ENCODE measurements around the gene YKT6.

The YKT6 gene

DNA sequence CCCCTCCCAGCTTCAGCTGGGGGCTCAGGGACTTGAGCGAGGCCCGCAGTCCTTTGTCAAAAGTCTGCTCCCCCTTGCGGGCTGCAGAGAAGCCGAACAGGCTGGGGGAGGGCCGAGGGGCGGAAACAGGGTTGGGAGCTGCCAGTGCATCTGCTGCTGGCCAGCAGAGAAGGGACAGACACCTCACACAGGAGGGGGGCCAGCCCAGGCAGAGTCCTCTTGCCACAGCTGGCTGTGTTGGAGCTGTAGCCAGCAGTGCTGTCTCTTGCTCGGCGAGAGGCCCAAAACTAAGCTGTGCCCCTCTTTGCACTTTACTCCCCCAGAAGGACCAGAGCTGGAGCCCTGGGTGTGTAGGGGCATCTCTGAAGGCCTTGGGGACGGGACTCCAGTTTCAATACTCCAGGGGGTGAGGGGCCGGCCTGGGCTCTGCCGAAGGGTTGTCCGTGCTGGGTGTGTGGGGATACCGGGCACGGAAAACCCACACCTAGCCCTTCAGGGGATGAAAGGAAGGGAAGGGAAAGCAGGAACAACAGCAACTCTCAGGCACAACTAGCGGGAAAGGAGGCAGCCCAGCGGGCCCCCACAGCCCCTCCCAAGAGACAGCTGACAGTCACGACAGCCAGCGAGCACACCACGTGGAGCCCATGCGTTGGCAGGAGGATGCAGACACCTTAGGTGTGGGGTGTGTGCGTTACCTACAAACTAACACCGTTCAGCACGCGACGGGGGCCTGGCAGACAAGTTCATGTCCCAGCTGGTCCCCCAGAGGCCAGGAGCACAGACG is 17.8 kb downstream of the YKT6 start:
- H3K27ac ChIP-seq: no peak overlapping the region
- no peak for TF ChIP-seq ZFX (IDR thresholded peaks at IDR 0.05)
- TF ChIP-seq, protein P1, sequence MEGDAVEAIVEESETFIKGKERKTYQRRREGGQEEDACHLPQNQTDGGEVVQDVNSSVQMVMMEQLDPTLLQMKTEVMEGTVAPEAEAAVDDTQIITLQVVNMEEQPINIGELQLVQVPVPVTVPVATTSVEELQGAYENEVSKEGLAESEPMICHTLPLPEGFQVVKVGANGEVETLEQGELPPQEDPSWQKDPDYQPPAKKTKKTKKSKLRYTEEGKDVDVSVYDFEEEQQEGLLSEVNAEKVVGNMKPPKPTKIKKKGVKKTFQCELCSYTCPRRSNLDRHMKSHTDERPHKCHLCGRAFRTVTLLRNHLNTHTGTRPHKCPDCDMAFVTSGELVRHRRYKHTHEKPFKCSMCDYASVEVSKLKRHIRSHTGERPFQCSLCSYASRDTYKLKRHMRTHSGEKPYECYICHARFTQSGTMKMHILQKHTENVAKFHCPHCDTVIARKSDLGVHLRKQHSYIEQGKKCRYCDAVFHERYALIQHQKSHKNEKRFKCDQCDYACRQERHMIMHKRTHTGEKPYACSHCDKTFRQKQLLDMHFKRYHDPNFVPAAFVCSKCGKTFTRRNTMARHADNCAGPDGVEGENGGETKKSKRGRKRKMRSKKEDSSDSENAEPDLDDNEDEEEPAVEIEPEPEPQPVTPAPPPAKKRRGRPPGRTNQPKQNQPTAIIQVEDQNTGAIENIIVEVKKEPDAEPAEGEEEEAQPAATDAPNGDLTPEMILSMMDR (conservative IDR thresholded peaks at IDR 0.05): no peak

DNA sequence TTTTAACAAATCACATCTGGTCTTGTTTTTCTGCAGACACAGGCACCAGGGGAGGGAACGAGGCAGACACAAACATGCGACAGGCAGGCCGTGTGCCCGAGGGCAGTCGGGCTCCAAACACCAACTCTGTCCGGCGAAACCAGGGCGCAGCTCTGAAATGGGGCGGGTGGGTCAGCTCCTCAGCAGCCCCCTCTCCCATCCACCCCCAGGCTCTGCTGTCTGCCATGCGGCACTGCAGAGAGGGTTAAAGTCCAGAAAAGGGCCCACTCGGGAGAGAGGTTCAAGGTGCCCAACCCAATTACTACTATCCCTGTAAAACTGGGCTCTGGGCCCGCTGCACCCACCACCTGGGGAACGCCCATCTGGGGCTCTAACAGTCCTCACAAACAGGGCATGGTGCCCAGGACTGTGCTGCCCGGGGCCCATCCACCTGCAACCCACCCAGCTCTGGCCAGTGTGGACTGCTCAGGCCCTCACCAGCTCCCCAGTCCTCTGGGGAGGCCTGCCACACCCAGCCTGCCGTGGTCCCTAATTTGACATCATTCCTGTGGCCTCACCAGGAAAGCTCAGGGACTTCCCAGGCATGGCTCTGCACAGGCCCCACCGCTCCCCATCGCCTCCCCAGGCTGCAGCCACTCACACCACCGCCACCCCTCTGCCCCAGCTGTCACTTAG is 18.7 kb downstream of the YKT6 start:
- TF ChIP-seq, protein P1 (conservative IDR thresholded peaks at IDR 0.05): no peak
- TF ChIP-seq ZFX (IDR thresholded peaks at IDR 0.05): no peak
- H3K27ac ChIP-seq: no peak overlapping the region

DNA sequence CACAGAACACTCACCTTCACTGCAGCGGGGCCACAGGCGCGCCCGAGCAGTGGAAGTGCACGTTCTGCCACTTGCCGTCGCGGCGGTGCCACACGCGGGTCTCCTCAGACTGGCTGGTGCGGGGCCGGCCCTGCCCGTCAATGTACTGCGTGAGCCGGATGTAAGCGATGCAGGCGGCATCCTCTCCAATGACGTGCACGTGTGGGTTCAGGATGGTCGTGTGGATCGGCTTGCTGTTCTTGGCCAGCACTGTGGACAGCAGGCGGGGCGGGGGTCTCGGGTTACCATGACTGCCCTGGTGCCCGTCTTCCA is 19.2 kb downstream of the YKT6 start:
- TF ChIP-seq ZFX (IDR thresholded peaks at IDR 0.05): no peak
- TF ChIP-seq, protein P1 (conservative IDR thresholded peaks at IDR 0.05): no peak
- H3K27ac ChIP-seq: no peak overlapping the region

DNA sequence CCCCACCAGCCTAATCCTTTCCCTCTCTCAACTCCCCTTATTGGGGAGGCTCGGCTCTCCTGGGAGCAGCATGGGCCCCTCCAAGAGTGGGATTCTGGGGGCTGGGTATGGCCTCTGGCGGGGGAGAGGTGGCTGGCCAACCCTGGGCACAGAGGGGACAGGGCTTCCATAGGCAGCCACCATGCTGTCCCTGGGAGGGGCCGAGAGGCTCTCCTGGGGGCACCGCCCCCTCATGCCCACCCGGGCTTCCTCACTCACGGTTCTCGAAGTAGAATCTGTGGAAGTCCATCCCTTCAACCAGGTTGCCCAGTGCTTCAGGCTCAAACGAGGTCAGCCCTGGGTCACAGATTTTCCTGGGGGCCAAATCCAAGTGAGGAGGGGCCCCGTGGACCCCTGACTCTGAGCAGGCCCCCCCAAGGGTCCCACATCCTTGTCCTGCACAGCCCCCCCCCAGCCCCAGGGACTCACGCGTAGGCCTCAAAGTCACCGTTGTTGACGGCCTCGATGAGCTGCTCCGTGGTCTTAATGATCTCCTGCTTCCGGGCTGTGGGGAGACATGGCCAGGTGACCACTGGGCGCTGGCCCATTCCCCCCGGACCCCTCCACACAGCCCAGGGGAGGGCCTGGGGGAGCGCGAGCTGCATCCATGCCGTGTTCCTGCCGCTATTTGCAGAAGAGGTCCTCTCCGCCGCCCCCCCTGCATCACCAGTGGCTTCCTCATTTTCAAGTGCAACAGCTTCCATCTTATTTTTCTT is 19.8 kb downstream of the YKT6 start:
- TF ChIP-seq, protein P1 (conservative IDR thresholded peaks at IDR 0.05): no peak
- no peak overlapping the region for H3K27ac ChIP-seq

DNA sequence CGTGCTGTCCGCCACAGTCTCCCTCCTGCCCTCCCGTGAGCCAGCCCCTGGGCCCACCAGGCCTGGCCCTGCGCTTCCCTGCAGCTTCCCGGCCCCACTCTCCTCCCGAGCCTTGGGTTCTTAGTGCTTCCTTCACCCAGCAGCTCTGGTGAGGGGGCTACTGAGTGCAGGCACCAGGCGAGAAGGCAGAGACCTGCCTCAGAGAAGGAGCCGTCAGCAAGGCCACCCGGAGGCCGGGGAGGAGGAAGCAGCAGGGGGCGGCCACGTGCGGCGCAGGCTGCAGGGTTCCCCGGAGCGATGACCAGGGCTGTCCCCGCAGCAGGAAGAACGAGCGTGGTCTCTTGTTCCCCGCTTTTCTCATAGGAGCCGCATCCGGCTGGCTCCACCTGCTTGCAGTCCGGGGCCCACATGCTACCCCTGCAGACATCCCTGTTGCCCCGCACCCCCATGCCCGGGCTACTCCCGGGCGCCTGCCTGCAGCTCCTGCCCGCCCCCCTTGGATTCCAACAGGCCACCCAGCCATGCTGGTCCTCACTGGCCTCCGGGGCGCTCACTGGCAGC is 20.5 kb downstream of the YKT6 start:
- H3K27ac ChIP-seq: no peak overlapping the region
- TF ChIP-seq, protein P1 (conservative IDR thresholded peaks at IDR 0.05): no peak
- no peak for TF ChIP-seq ZFX (IDR thresholded peaks at IDR 0.05)

DNA sequence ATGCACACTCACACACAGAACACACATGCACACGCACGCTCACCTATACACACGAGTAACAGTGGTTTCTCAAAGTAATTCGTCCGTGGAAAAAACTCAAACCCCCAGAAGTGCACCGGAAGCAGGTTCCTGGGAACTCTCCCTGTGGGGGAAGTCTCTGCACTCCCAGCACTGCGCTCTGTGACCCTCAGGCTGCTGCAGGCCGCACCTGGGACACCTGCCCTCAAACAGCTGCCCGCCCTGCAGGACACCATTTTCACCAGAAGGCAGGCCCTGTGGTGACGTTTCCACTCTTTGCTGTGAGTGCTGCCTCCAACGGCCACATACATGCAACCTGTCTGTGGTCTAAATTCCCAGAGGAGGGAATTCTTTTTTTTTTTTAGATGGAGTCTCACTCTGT is 21.3 kb downstream of the YKT6 start:
- no peak overlapping the region for H3K27ac ChIP-seq
- TF ChIP-seq ZFX (IDR thresholded peaks at IDR 0.05): no peak
- TF ChIP-seq, protein P1 (conservative IDR thresholded peaks at IDR 0.05): no peak
